Measurements from ENCODE around the gene MYH7.
"Not testable (repeated sequence)": the region's sequence is repeated elsewhere in the genome, so short reads cannot be mapped to it uniquely, and the experiment has no call there.

The MYH7 gene

DNA sequence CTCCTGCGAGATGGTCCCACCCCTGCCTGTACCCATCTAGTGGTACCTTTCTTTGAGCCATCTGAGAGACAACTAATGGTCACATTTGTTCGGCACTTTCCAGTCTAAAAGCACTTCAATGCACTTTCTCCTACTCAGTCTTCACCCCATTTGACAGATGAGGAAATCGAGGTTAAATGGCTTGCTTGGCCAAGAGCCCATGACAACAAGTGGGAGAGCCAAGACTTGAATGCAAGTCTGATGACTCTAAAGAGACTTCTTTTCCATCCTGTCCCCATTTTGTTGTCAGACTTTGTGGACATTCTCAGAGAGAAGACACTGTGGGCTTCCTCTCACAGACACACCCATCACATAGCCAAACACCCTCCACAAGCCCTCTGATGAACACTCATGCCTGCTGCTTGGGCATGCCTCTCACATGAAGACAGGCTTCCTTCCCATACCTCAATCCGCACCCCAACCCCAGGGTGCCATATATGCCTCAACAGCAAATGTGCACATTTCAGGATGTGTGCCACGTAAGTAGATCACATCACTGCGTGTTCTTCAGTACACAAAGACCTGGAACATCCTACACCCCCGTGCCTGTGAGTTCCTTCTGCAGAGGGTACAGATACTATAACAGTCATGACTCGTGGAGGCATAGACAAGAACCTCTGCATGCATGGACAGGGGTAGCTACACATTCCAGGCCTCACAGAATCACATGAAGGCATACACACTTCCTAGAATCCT is 805 bp downstream of the MYH7 start:
- no peak overlapping the region for H3K4me2 ChIP-seq (ENCODE audit: low read length)
- H3K4me1 ChIP-seq (ENCODE audit: control insufficient read depth, insufficient read depth, low read length) = no peaks in the 10 kb centered on the region
- H3K36me3 ChIP-seq (ENCODE audit: insufficient read depth, low read length) = no peaks in the 10 kb centered on the region
- H3K9me3 ChIP-seq (replicated peaks; ENCODE audit: low read length) = no peaks in the 10 kb centered on the region
- H3K27me3 ChIP-seq (ENCODE audit: control insufficient read depth, insufficient read depth, low read length) = peaks cover 53% of the 10 kb centered on the region
- no peak overlapping the region for H3K9ac ChIP-seq (ENCODE audit: low read depth, low read length)
- no peak overlapping the region for H3K4me3 ChIP-seq (ENCODE audit: low read length)

- Histone ChIP-seq H3K4me3 (ENCODE audit: low read length) (no peak overlapping the region), H3K9ac (ENCODE audit: low read depth, low read length) (no peak overlapping the region), H3K4me1 (ENCODE audit: control insufficient read depth, insufficient read depth, low read length) (no peaks in the 10 kb centered on the region), H3K36me3 (ENCODE audit: insufficient read depth, low read length) (no peaks in the 10 kb centered on the region), H3K4me2 (ENCODE audit: low read length) (no peak overlapping the region), H3K9me3 (replicated peaks; ENCODE audit: low read length) (no peaks in the 10 kb centered on the region), H3K27me3 (ENCODE audit: control insufficient read depth, insufficient read depth, low read length) (peaks cover 41% of the 10 kb centered on the region)
These were observed 2.0 kb downstream of the MYH7 start for GRCh38 chr14:23433457-23433856.

DNA sequence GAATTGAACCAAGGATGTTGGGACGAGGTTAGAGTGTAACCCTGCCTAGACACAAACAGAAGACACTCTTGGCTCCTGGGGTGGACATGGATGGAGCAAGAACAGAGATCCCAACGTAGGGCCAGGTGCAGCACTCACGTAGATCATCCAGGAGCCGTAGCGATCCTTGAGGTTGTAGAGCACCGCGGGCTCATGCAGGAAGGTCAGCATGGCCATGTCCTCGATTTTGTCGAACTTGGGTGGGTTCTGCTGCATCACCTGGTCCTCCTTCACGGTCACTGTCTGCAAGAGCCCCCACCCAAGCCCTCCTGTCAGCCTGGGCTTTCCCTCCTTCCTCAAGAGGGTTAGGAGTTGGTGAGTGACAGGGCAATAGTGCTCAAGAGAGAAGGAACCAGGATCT is 2.5 kb downstream of the MYH7 start:
- Histone ChIP-seq H3K4me3 (ENCODE audit: low read length) (no peak overlapping the region), H3K4me2 (ENCODE audit: low read length) (no peak overlapping the region), H3K36me3 (ENCODE audit: insufficient read depth, low read length) (no peaks in the 10 kb centered on the region), H3K27me3 (ENCODE audit: control insufficient read depth, insufficient read depth, low read length) (peaks cover 39% of the 10 kb centered on the region), H3K4me1 (ENCODE audit: control insufficient read depth, insufficient read depth, low read length) (no peaks in the 10 kb centered on the region), H3K9ac (ENCODE audit: low read depth, low read length) (no peak overlapping the region), H3K9me3 (replicated peaks; ENCODE audit: low read length) (no peaks in the 10 kb centered on the region)

- peaks cover 37% of the 10 kb centered on the region for H3K27me3 ChIP-seq (ENCODE audit: control insufficient read depth, insufficient read depth, low read length)
- H3K4me1 ChIP-seq (ENCODE audit: control insufficient read depth, insufficient read depth, low read length) = no peaks in the 10 kb centered on the region
- no peak overlapping the region for H3K9ac ChIP-seq (ENCODE audit: low read depth, low read length)
- no peak overlapping the region for H3K4me2 ChIP-seq (ENCODE audit: low read length)
- no peaks in the 10 kb centered on the region for H3K9me3 ChIP-seq (replicated peaks; ENCODE audit: low read length)
- H3K36me3 ChIP-seq (ENCODE audit: insufficient read depth, low read length) = no peaks in the 10 kb centered on the region
- no peak overlapping the region for H3K4me3 ChIP-seq (ENCODE audit: low read length)
These were observed 3.1 kb downstream of the MYH7 start for GRCh38 chr14:23432102-23432925.

DNA sequence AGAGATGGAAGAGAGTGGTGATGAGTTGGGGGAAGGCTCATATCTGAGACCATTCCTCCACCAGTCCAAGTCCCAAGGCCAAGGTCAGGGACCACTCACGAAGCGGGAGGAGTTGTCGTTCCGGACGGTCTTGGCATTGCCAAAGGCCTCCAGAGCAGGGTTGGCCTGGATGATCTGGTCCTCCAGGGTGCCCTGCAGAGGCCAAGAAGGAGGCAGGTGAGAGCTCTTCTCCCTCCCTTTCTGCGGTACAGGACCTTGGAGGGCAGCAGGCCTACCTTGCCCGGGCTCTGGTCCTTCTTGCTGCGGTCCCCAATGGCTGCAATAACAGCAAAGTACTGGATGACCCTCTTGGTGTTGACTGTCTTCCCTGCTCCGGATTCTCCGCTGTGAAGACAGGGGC is 4.0 kb downstream of the MYH7 start:
- H3K9ac ChIP-seq (ENCODE audit: low read depth, low read length) = no peak overlapping the region
- H3K4me3 ChIP-seq (ENCODE audit: low read length) = no peak overlapping the region
- no peaks in the 10 kb centered on the region for H3K4me1 ChIP-seq (ENCODE audit: control insufficient read depth, insufficient read depth, low read length)
- H3K4me2 ChIP-seq (ENCODE audit: low read length) = no peak overlapping the region
- peaks cover 32% of the 10 kb centered on the region for H3K27me3 ChIP-seq (ENCODE audit: control insufficient read depth, insufficient read depth, low read length)
- H3K9me3 ChIP-seq (replicated peaks; ENCODE audit: low read length) = no peaks in the 10 kb centered on the region
- H3K36me3 ChIP-seq (ENCODE audit: insufficient read depth, low read length) = no peaks in the 10 kb centered on the region

- Histone ChIP-seq H3K36me3 (ENCODE audit: insufficient read depth, low read length) (no peaks in the 10 kb centered on the region), H3K4me3 (ENCODE audit: low read length) (no peak overlapping the region), H3K9ac (ENCODE audit: low read depth, low read length) (no peak overlapping the region), H3K4me1 (ENCODE audit: control insufficient read depth, insufficient read depth, low read length) (no peaks in the 10 kb centered on the region), H3K9me3 (replicated peaks; ENCODE audit: low read length) (no peaks in the 10 kb centered on the region), H3K27me3 (ENCODE audit: control insufficient read depth, insufficient read depth, low read length) (peaks cover 28% of the 10 kb centered on the region), H3K4me2 (ENCODE audit: low read length) (no peak overlapping the region)
These were observed 4.8 kb downstream of the MYH7 start for GRCh38 chr14:23430723-23431085.

- Histone ChIP-seq H3K9me3 (replicated peaks; ENCODE audit: low read length) (no peaks in the 10 kb centered on the region), H3K27me3 (ENCODE audit: control insufficient read depth, insufficient read depth, low read length) (peaks cover 25% of the 10 kb centered on the region), H3K4me2 (ENCODE audit: low read length) (no peak overlapping the region), H3K4me1 (ENCODE audit: control insufficient read depth, insufficient read depth, low read length) (no peaks in the 10 kb centered on the region), H3K9ac (ENCODE audit: low read depth, low read length) (no peak overlapping the region), H3K36me3 (ENCODE audit: insufficient read depth, low read length) (no peaks in the 10 kb centered on the region), H3K4me3 (ENCODE audit: low read length) (no peak overlapping the region)
These were observed 5.3 kb downstream of the MYH7 start for GRCh38 chr14:23430016-23430722.

GRCh38 chr14:23428686-23429495 is 6.6 kb downstream of the MYH7 start:
- Histone ChIP-seq H3K4me1 (ENCODE audit: control insufficient read depth, insufficient read depth, low read length) (no peaks in the 10 kb centered on the region), H3K27me3 (ENCODE audit: control insufficient read depth, insufficient read depth, low read length) (peaks cover 19% of the 10 kb centered on the region), H3K4me2 (ENCODE audit: low read length) (no peak overlapping the region), H3K9ac (ENCODE audit: low read depth, low read length) (no peak overlapping the region), H3K4me3 (ENCODE audit: low read length) (no peak overlapping the region), H3K36me3 (ENCODE audit: insufficient read depth, low read length) (no peaks in the 10 kb centered on the region), H3K9me3 (replicated peaks; ENCODE audit: low read length) (no peaks in the 10 kb centered on the region)

DNA sequence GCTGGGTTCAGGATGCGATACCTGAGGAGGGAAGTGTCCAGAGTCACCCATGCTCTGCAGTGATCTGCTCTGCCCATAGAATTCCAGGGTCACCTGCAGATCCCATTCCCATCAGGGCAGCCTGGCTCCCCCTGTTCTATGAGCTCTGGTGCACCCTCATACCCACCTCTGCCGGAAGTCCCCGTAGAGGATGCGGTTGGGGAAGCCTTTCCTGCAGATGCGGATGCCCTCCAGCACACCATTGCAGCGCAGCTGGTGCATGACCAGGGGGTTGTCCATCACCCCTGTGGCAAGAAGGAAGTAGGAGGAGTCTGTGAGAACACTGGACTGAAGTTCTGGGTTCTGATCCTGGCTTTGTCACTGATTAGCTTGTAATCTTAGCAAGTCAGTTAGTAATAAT is 9.7 kb downstream of the MYH7 start:
- H3K4me1 ChIP-seq (ENCODE audit: control insufficient read depth, insufficient read depth, low read length); H3K4me3 ChIP-seq (ENCODE audit: low read length); H3K9me3 ChIP-seq (replicated peaks; ENCODE audit: low read length); H3K4me2 ChIP-seq (ENCODE audit: low read length); H3K36me3 ChIP-seq (ENCODE audit: insufficient read depth, low read length); H3K9ac ChIP-seq (ENCODE audit: low read depth, low read length): not testable (repeated sequence)
- peaks cover 20% of the 10 kb centered on the region for H3K27me3 ChIP-seq (ENCODE audit: control insufficient read depth, insufficient read depth, low read length)

- Histone ChIP-seq H3K9me3 (replicated peaks; ENCODE audit: low read length) (no peaks in the 10 kb centered on the region), H3K4me3 (ENCODE audit: low read length) (no peak overlapping the region), H3K27me3 (ENCODE audit: control insufficient read depth, insufficient read depth, low read length) (peaks cover 26% of the 10 kb centered on the region), H3K4me1 (ENCODE audit: control insufficient read depth, insufficient read depth, low read length) (no peaks in the 10 kb centered on the region), H3K9ac (ENCODE audit: low read depth, low read length) (no peak overlapping the region), H3K4me2 (ENCODE audit: low read length) (no peak overlapping the region), H3K36me3 (ENCODE audit: insufficient read depth, low read length) (no peaks in the 10 kb centered on the region)
These were observed 10.3 kb downstream of the MYH7 start for GRCh38 chr14:23425169-23425568.

DNA sequence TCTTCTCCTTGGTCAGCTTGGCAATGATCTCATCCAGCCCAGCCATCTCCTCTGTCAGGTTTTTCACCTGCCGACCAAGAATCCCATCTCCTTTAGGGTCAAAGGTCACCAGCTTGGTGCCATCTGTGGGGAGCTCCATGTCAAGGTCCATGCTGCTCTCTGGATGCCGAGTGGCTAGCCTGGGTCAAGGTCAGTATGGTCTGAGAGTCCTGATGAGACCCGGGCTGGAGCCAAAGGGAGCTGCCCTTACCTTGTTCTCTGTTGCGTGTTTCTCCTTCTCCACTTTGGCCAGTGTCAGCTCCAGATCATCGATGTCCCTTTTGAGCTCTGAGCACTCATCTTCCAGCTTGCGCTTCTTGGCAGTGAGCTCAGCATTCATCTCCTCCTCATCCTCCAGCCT is 11.8 kb downstream of the MYH7 start:
- Histone ChIP-seq H3K4me2 (ENCODE audit: low read length) (no peak overlapping the region), H3K27me3 (ENCODE audit: control insufficient read depth, insufficient read depth, low read length) (peaks cover 32% of the 10 kb centered on the region), H3K4me3 (ENCODE audit: low read length) (no peak overlapping the region)

More for the DNA sequence above, 11.8 kb downstream of the MYH7 start:
- no peaks in the 10 kb centered on the region for H3K9me3 ChIP-seq (replicated peaks; ENCODE audit: low read length)
- H3K4me1 ChIP-seq (ENCODE audit: control insufficient read depth, insufficient read depth, low read length) = no peaks in the 10 kb centered on the region
- H3K9ac ChIP-seq (ENCODE audit: low read depth, low read length) = no peak overlapping the region
- no peaks in the 10 kb centered on the region for H3K36me3 ChIP-seq (ENCODE audit: insufficient read depth, low read length)

Measured in skeletal muscle satellite cell (primary cell).